ENCODE measurements around the gene CBLC.
A peak's percentile ranks its signal among the peaks of the same experiment; 100 is the strongest.
"Not testable (repeated sequence)": the region's sequence is repeated elsewhere in the genome, so short reads cannot be mapped to it uniquely, and the experiment has no call there.

Gene CBLC

GRCh38 chr19:44765949-44766335, 11.7 kb upstream of the CBLC start:
- no peak for DNase-seq

GRCh38 chr19:44767295-44768180, 10.2 kb upstream of the CBLC start:
- DNase-seq: no peak

- DNase-seq: peak; percentile 99
Observed at GRCh38 chr19:44770550-44771257, 7.0 kb upstream of the CBLC start.

GRCh38 chr19:44772144-44772543, 5.5 kb upstream of the CBLC start:
- DNase-seq: not testable (repeated sequence)

GRCh38 chr19:44772959-44773358, 4.7 kb upstream of the CBLC start:
- no peak for DNase-seq

GRCh38 chr19:44775676-44776240, 1.9 kb upstream of the CBLC start:
- DNase-seq: no peak

- no peak for DNase-seq
Observed at GRCh38 chr19:44776402-44777096, 1.1 kb upstream of the CBLC start.

GRCh38 chr19:44779150-44779549, 1.5 kb downstream of the CBLC start:
- DNase-seq: no peak

GRCh38 chr19:44781694-44782093, 4.0 kb downstream of the CBLC start:
- not testable (repeated sequence) for DNase-seq

- DNase-seq: peak; percentile 35
Observed at GRCh38 chr19:44782729-44783128, 5.0 kb downstream of the CBLC start.

- DNase-seq: no peak
Observed at GRCh38 chr19:44783545-44783944, 5.9 kb downstream of the CBLC start.

- no peak for DNase-seq
Observed at GRCh38 chr19:44785271-44785670, 7.6 kb downstream of the CBLC start.

- no peak for DNase-seq
Observed at GRCh38 chr19:44785993-44786392, 8.3 kb downstream of the CBLC start.

- no peak for DNase-seq
Observed at GRCh38 chr19:44788971-44789370, 11.3 kb downstream of the CBLC start.

- DNase-seq: no peak
Observed at GRCh38 chr19:44789943-44790483, 12.3 kb downstream of the CBLC start.

- DNase-seq: no peak
Observed at GRCh38 chr19:44792281-44792680, 14.6 kb downstream of the CBLC start.

GRCh38 chr19:44794610-44795009, 16.9 kb downstream of the CBLC start:
- no peak for DNase-seq

GRCh38 chr19:44795398-44795987, 17.8 kb downstream of the CBLC start:
- DNase-seq: no peak

- DNase-seq: no peak
Observed at GRCh38 chr19:44796701-44797115, 19.0 kb downstream of the CBLC start.

GRCh38 chr19:44799627-44800346, 22.1 kb downstream of the CBLC start:
- DNase-seq: no peak

- peak; percentile 90 for DNase-seq
Observed at GRCh38 chr19:44800461-44800860, 22.8 kb downstream of the CBLC start.
